ENCODE data around the gene MYZAP.

MYZAP gene

DNA sequence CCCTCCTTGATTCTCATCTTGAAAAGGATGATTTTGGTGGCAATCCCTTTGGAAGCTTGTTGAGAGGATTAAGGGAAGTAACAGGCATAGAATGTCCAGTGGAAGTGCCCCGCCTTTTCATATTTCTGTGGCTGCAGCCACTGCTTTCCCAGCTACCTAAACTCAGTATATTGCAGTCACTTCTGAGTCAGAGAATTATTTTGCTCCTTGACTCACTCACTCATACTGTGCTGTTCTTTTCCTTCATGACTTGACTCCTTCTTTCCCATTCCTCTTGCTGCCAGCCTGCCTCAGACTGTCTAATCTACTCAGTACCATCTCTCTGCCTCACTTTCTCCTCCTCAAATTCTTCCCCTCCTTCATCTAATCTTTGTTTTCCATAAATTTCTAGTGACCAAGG is 88.3 kb downstream of the MYZAP start:
- no peak overlapping the region for H3K4me3 ChIP-seq (replicated peaks; ENCODE audit: low read depth, low read length)
- no peak for DNase-seq (ENCODE audit: extremely low read depth, low read depth)
- no peak for TF ChIP-seq CTCF (IDR thresholded peaks at IDR 0.05; ENCODE audit: low read depth, low read length, missing control alignments)

GRCh38 chr15:57681011-57681410 is 89.3 kb downstream of the MYZAP start:
- H3K4me3 ChIP-seq (replicated peaks; ENCODE audit: low read depth, low read length): no peak overlapping the region
- no peak for TF ChIP-seq CTCF (IDR thresholded peaks at IDR 0.05; ENCODE audit: low read depth, low read length, missing control alignments)
- no peak for DNase-seq (ENCODE audit: extremely low read depth, low read depth)

DNA sequence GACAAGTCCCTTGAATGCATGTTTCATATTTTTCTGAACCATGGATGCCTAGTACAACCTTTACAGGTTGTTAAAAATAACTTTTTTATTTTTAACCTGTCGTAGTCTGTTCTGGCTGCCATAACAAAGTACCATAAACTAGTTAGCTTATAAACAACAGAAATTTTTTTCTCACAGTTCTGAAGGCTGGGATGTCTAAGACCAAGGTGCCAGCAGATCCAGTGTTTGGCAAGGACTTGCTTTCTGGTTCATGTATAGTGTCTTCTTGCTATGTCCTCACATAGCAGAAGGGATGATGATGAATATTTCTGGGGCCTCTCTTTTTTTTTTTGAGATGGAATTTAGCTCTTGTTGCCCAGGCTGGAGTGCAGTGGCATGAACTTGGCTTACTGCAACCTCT is 91.8 kb downstream of the MYZAP start:
- no peak overlapping the region for H3K4me3 ChIP-seq (replicated peaks; ENCODE audit: low read depth, low read length)
- DNase-seq (ENCODE audit: extremely low read depth, low read depth): no peak
- no peak for TF ChIP-seq CTCF (IDR thresholded peaks at IDR 0.05; ENCODE audit: low read depth, low read length, missing control alignments)

DNA sequence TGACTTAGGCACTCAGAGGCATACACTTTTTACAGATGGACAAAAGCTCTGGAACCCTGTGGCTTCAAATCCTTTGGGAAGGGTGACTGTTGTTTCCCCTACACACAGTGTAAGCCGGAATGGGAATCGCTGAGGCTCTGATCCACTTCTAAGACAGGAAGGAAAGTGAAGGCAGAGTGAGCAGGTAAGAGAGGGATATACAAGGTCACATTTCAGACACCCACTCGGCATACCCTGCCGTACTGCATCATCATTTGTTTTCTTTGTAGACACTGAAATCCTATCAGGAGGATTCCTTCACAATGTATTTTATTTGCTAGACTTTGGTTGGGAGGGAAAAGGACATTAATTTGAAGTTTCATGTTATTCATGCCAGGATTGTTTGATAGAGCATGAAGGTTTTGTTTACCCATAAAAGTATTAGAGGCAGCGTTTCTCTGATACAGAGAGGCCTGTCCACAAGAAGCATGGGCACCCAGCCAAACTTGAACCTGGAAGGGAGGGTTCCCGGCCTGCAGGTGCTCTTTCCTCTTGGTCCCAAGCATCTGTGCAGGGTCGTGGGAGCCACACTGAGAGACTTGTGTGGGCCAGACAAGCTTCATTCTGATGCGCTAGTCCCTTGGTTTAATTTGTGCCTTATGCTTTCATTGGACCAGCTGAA is 92.9 kb downstream of the MYZAP start:
- TF ChIP-seq CTCF (IDR thresholded peaks at IDR 0.05; ENCODE audit: low read depth, low read length, missing control alignments): no peak
- no peak overlapping the region for H3K4me3 ChIP-seq (replicated peaks; ENCODE audit: low read depth, low read length)
- DNase-seq (ENCODE audit: extremely low read depth, low read depth): no peak

GRCh38 chr15:57685306-57686095 is 93.8 kb downstream of the MYZAP start:
- DNase-seq (ENCODE audit: extremely low read depth, low read depth): no peak
- no peak for TF ChIP-seq CTCF (IDR thresholded peaks at IDR 0.05; ENCODE audit: low read depth, low read length, missing control alignments)
- no peak overlapping the region for H3K4me3 ChIP-seq (replicated peaks; ENCODE audit: low read depth, low read length)

- no peak overlapping the region for H3K4me3 ChIP-seq (replicated peaks; ENCODE audit: low read depth, low read length)
- no peak for TF ChIP-seq CTCF (IDR thresholded peaks at IDR 0.05; ENCODE audit: low read depth, low read length, missing control alignments)
- no peak for DNase-seq (ENCODE audit: extremely low read depth, low read depth)
Measured at GRCh38 chr15:57686657-57687056, 95.0 kb downstream of the MYZAP start.
